ENCODE results near the gene SULT1C2. TPM values are rescaled to one million over a fixed set of nuclear protein-coding genes. Genes with fewer than 3 reads are reported as not detected.

The SULT1C2 gene
- total RNA-seq, 4 donors from 2014 or later: not detected

GRCh38 chr2:108267101-108267500, 21.6 kb upstream of the SULT1C2 start:
- 78% methylated on average over 5 of the region's 5 CpGs for WGBS
- no peak overlapping the region for H3K27ac ChIP-seq

GRCh38 chr2:108268001-108268400, 20.7 kb upstream of the SULT1C2 start:
- H3K27ac ChIP-seq: no peak overlapping the region
- no peak for TF ChIP-seq POLR2AphosphoS5 (IDR thresholded peaks at IDR 0.05)
- TF ChIP-seq CTCF (IDR thresholded peaks at IDR 0.05): no peak
- no peak for TF ChIP-seq POLR2A (IDR thresholded peaks at IDR 0.05)
- no peak for TF ChIP-seq EP300 (IDR thresholded peaks at IDR 0.05)
- no peaks in the 10 kb centered on the region for H3K27me3 ChIP-seq
- H3K4me1 ChIP-seq: no peaks in the 10 kb centered on the region
- 43% methylated on average over 4 of the region's 4 CpGs for WGBS
- H3K36me3 ChIP-seq: no peaks in the 10 kb centered on the region
- H3K4me3 ChIP-seq: no peak overlapping the region
- no peak for DNase-seq (ENCODE audit: low spot score in 2 of 2)
- H3K9me3 ChIP-seq: no peaks in the 10 kb centered on the region

More at GRCh38 chr2:108267101-108267500, 21.6 kb upstream of the SULT1C2 start:
- Histone ChIP-seq H3K27me3 (no peaks in the 10 kb centered on the region), H3K36me3 (no peaks in the 10 kb centered on the region), H3K9me3 (no peaks in the 10 kb centered on the region), H3K4me3 (no peak overlapping the region), H3K4me1 (no peaks in the 10 kb centered on the region)
- no peak for TF ChIP-seq CTCF (IDR thresholded peaks at IDR 0.05)
- TF ChIP-seq EP300 (IDR thresholded peaks at IDR 0.05): no peak
- no peak for TF ChIP-seq POLR2A (IDR thresholded peaks at IDR 0.05)
- no peak for TF ChIP-seq POLR2AphosphoS5 (IDR thresholded peaks at IDR 0.05)
- DNase-seq (ENCODE audit: low spot score in 2 of 2): no peak

GRCh38 chr2:108270346-108270745, 18.3 kb upstream of the SULT1C2 start:
- WGBS: 83% methylated on average over 3 of the region's 3 CpGs
- TF ChIP-seq CTCF (IDR thresholded peaks at IDR 0.05): no peak
- DNase-seq (ENCODE audit: low spot score in 2 of 2): no peak

GRCh38 chr2:108270768-108271506, 17.8 kb upstream of the SULT1C2 start:
- Histone ChIP-seq H3K36me3 (no peaks in the 10 kb centered on the region), H3K27me3 (no peaks in the 10 kb centered on the region), H3K27ac (no peak overlapping the region), H3K9me3 (no peaks in the 10 kb centered on the region), H3K4me3 (no peak overlapping the region), H3K4me1 (no peaks in the 10 kb centered on the region)
- DNase-seq (ENCODE audit: low spot score in 2 of 2): no peak
- TF ChIP-seq EP300 (IDR thresholded peaks at IDR 0.05) (no peak), POLR2A (IDR thresholded peaks at IDR 0.05) (no peak), CTCF (IDR thresholded peaks at IDR 0.05) (no peak), POLR2AphosphoS5 (IDR thresholded peaks at IDR 0.05) (no peak)
- 71% methylated on average over 4 of the region's 5 CpGs for WGBS

More at GRCh38 chr2:108270346-108270745, 18.3 kb upstream of the SULT1C2 start:
- no peaks in the 10 kb centered on the region for H3K4me1 ChIP-seq
- no peak overlapping the region for H3K27ac ChIP-seq
- no peaks in the 10 kb centered on the region for H3K9me3 ChIP-seq
- no peaks in the 10 kb centered on the region for H3K27me3 ChIP-seq
- H3K4me3 ChIP-seq: no peak overlapping the region
- no peaks in the 10 kb centered on the region for H3K36me3 ChIP-seq

- Histone ChIP-seq H3K9me3 (no peaks in the 10 kb centered on the region), H3K36me3 (no peaks in the 10 kb centered on the region), H3K27ac (no peak overlapping the region), H3K4me1 (no peaks in the 10 kb centered on the region), H3K27me3 (no peaks in the 10 kb centered on the region), H3K4me3 (no peak overlapping the region)
- DNase-seq (ENCODE audit: low spot score in 2 of 2): no peak
- WGBS: 74% methylated on average over 7 of the region's 7 CpGs
- TF ChIP-seq EP300 (IDR thresholded peaks at IDR 0.05) (no peak), CTCF (IDR thresholded peaks at IDR 0.05) (no peak), POLR2A (IDR thresholded peaks at IDR 0.05) (no peak), POLR2AphosphoS5 (IDR thresholded peaks at IDR 0.05) (no peak)
Observed at GRCh38 chr2:108271691-108272253, 16.9 kb upstream of the SULT1C2 start.
